Measurements from ENCODE around the gene GALNT7.

GALNT7 gene

GRCh38 chr4:173360587-173361221, 192.1 kb downstream of the GALNT7 start:
- no peak for DNase-seq

DNA sequence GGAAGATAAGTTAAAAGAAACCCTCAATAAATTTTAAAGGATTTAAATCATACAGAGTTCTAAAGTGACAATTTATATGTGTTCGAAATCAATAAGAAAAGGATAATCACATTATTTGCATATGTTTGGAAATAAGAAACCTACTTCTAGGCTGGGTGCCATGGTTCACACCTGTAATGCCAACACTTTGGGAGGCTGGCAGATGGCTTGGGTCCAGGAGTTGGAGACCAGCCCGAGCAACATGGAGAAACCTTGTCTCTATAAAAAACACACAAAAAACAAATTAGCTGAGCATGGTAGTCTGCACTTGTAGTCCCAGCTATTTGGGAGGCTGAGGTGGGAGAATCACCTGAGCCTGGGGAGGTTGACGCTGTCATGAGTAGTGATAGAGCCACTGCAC, 194.1 kb downstream of the GALNT7 start:
- no peak for DNase-seq

DNA sequence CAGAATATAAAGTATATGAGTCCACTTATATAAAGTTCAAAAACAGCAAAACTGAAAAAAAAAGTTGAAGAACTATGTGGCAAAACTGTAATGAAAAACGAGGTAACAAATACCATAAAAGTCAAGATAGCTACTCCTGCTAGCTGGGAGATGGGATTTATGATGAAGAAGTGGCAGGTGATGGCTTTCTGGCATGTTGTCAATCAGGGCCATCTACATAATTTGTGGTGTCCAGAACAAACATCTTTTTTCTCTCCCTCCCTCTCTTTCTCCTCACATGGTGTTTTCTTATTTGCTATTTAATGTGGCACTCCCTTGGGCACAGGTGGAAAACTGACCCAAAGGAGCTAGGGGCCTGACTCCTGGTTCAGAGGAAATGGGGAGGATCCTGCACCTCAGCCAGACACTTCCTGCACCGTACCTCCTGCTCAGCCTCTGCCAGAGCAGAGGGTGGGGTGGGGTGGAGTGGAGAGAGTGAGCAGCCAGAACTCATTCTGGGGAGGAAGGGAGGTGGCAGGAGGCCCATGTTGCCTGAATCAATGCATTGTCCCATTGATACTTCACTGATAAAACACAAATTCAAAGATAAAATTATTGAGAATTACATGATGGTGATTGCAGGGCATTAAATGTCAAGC, 196.9 kb downstream of the GALNT7 start:
- no peak for DNase-seq

DNA sequence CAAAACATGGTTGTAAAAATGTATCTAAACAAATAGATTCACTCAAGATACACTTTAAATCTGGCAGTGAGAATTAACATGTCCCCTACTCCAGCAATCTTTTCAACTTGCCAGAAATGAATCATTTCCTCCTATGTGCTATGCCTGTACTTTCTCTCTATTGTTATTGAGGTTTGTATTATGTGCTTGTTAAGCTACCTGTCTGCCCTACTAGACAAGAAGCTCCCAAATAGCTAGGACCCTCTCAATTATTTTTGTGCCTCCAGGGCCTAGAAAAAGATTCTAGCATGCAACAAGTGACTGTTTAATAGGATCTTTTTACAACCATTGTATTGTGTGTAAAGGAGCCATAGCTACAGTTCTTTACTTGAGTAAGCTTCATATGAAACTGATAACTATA, 198.7 kb downstream of the GALNT7 start:
- no peak for DNase-seq

- DNase-seq, result no peak
These were observed 199.3 kb downstream of the GALNT7 start for GRCh38 chr4:173367946-173368345.

GRCh38 chr4:173370130-173370476, 201.5 kb downstream of the GALNT7 start:
- DNase-seq, result peak; percentile 27 to 53 (median 52)

GRCh38 chr4:173370477-173371291, 202.1 kb downstream of the GALNT7 start, which contains the start of gene SAP30:
SAP30 (plus strand) TSS chr4:173370954; CDS start chr4:173371183, 229 bp downstream.
- peak; percentile 92 to 95 (median 93) for DNase-seq

GRCh38 chr4:173371292-173372192, 202.9 kb downstream of the GALNT7 start:
- peak in 1 of 4 experiments; percentile 24 for DNase-seq
